Small intestine (tissue), 7 donors: Measurements from ENCODE around the gene ADAMTSL1. TPM values are rescaled to one million over a fixed set of nuclear protein-coding genes. Genes with fewer than 3 reads are reported as not detected.

Experiments
- DNase-seq, 2 donors: peaks; one replicate each; pipeline versions ENCODE4 v3.0.0 to v3.0.0-alpha.2; 2013
- FAIRE-seq: peaks from 2 replicates; lab custom pipeline; 2012; peaks lifted over from hg19 to GRCh38; lab: Jason Lieb, UNC
- H3K27ac ChIP-seq, 3 donors: one replicate each; pipeline ENCODE4 v1.5.1; 2013; ENCODE audit warnings: low read length in 2 of 3, mild to moderate bottlenecking in 2 of 3, control low read depth in 1 of 3, inconsistent platforms in 1 of 3, low read depth in 1 of 3, moderate library complexity in 1 of 3
- H3K27me3 ChIP-seq, 3 donors: one replicate each; pipeline ENCODE4 v1.6.1; 2013; ENCODE audit warnings: low read length in 3 of 3, inconsistent platforms in 1 of 3; ENCODE audit not compliant: control insufficient read depth in 3 of 3, insufficient read depth in 3 of 3
- H3K36me3 ChIP-seq, 3 donors: one replicate each; pipeline ENCODE4 v1.6.1; 2013; ENCODE audit warnings: low read length in 3 of 3, inconsistent platforms in 1 of 3, low read depth in 1 of 3, mild to moderate bottlenecking in 1 of 3, moderate library complexity in 1 of 3; ENCODE audit not compliant: control insufficient read depth in 3 of 3, insufficient read depth in 2 of 3
- H3K4me1 ChIP-seq, 3 donors: one replicate each; pipeline ENCODE4 v1.6.1; 2013; ENCODE audit warnings: low read length in 2 of 3, inconsistent platforms in 1 of 3, low read depth in 1 of 3, mild to moderate bottlenecking in 1 of 3, moderate library complexity in 1 of 3; ENCODE audit not compliant: control insufficient read depth in 3 of 3, insufficient read depth in 2 of 3
- H3K4me3 ChIP-seq, 3 donors: one replicate each; pipeline ENCODE4 v1.5.1; 2013; ENCODE audit warnings: low read length in 3 of 3, control low read depth in 1 of 3, inconsistent platforms in 1 of 3, low read depth in 1 of 3, mild to moderate bottlenecking in 1 of 3, moderate library complexity in 1 of 3
- H3K9me3 ChIP-seq, 2 donors: one replicate each; pipeline ENCODE4 v1.6.1; 2013; ENCODE audit warnings: low read depth in 1 of 2, low read length in 1 of 2; ENCODE audit not compliant: control insufficient read depth in 2 of 2, insufficient read depth in 1 of 2
- WGBS, 3 donors: extraction: QIAGEN DNeasy Blood & Tissue Kit; methylation state at CpG; one replicate each; pipeline ENCODE4 v1.1.7; 2013; 5-methylcytosine and 5-hydroxymethylcytosine counted together
- polyA plus RNA-seq, 4 donors: library from polyadenylated mRNA; stranded (reverse) in 3 of 4; unstranded in 1 of 4; fragments of 200-250 nt in 3 of 4; fragments of 120-200 nt in 1 of 4; gene quantifications; one replicate each; pipeline versions ENCODE4 v1.2.1 to v1.2.3, GENCODE V29; 2013
- donor health status: healthy with polysubstance abuse.
- donor health status: control.
- donor health status: control.
- donor health status: Bipolar disorder and iron deficiency.
- donor health status: healthy.

ADAMTSL1 gene
- polyA plus RNA-seq, 4 donors = 0.97 to 1.6 TPM; not detected in 2

- no peaks in the 10 kb centered on the region for H3K36me3 ChIP-seq
- FAIRE-seq = no peak
- H3K9me3 ChIP-seq = no peaks in the 10 kb centered on the region
- WGBS, 3 donors = 53 to 59% (median 56%) methylated on average over 2 of the region's 2 CpGs
- no peak overlapping the region for H3K4me3 ChIP-seq
- no peak overlapping the region for H3K27ac ChIP-seq
- H3K27me3 ChIP-seq = peaks cover 0 to 6% (median 0%) of the 10 kb centered on the region in 3 donors
- no peaks in the 10 kb centered on the region for H3K4me1 ChIP-seq
- no peak for DNase-seq
Observed at GRCh38 chr9:18910435-18910834, 436.5 kb downstream of the ADAMTSL1 start.

- 28 to 71% (median 61%) methylated on average over 6 of the region's 6 CpGs for WGBS, 3 donors
- FAIRE-seq (no peak), DNase-seq (peak in 1 of 2 donors; percentile 15)
- Histone ChIP-seq H3K9me3 (no peaks in the 10 kb centered on the region), H3K36me3 (no peaks in the 10 kb centered on the region), H3K4me3 (no peak overlapping the region), H3K27me3 (peaks cover 0 to 6% (median 0%) of the 10 kb centered on the region in 3 donors), H3K4me1 (no peaks in the 10 kb centered on the region), H3K27ac (no peak overlapping the region)
Observed at GRCh38 chr9:18910916-18911315, 437.0 kb downstream of the ADAMTSL1 start.

GRCh38 chr9:18911714-18912342 lies 437.9 kb downstream of the ADAMTSL1 start:
- H3K4me3 ChIP-seq = no peak overlapping the region
- no peaks in the 10 kb centered on the region for H3K4me1 ChIP-seq
- 89 to 93% (median 91%) methylated on average over 9 of the region's 9 CpGs for WGBS, 3 donors
- peaks cover 0 to 6% (median 0%) of the 10 kb centered on the region in 3 donors for H3K27me3 ChIP-seq
- FAIRE-seq = no peak
- H3K27ac ChIP-seq = no peak overlapping the region
- no peak for DNase-seq
- H3K9me3 ChIP-seq = no peaks in the 10 kb centered on the region
- H3K36me3 ChIP-seq = no peaks in the 10 kb centered on the region

GRCh38 chr9:18920141-18921084 lies 446.5 kb downstream of the ADAMTSL1 start:
- no peak overlapping the region for H3K27ac ChIP-seq
- H3K4me3 ChIP-seq = no peak overlapping the region
- no peaks in the 10 kb centered on the region for H3K4me1 ChIP-seq
- H3K27me3 ChIP-seq = no peaks in the 10 kb centered on the region
- no peak for DNase-seq
- no peaks in the 10 kb centered on the region for H3K9me3 ChIP-seq
- no peak for FAIRE-seq
- H3K36me3 ChIP-seq = no peaks in the 10 kb centered on the region
- WGBS, 3 donors = 55 to 67% (median 55%) methylated on average over 4 of the region's 4 CpGs

GRCh38 chr9:18921366-18922075 lies 447.6 kb downstream of the ADAMTSL1 start:
- H3K27ac ChIP-seq = no peak overlapping the region
- no peaks in the 10 kb centered on the region for H3K27me3 ChIP-seq
- no peaks in the 10 kb centered on the region for H3K36me3 ChIP-seq
- 70 to 85% (median 84%) methylated on average over 7 of the region's 7 CpGs for WGBS, 3 donors
- no peaks in the 10 kb centered on the region for H3K4me1 ChIP-seq
- H3K4me3 ChIP-seq = no peak overlapping the region
- FAIRE-seq (no peak), DNase-seq (no peak)
- no peaks in the 10 kb centered on the region for H3K9me3 ChIP-seq

GRCh38 chr9:18922161-18922885 lies 448.4 kb downstream of the ADAMTSL1 start:
- H3K27me3 ChIP-seq = no peaks in the 10 kb centered on the region
- no peak for FAIRE-seq
- no peaks in the 10 kb centered on the region for H3K4me1 ChIP-seq
- no peaks in the 10 kb centered on the region for H3K36me3 ChIP-seq
- 77 to 86% (median 84%) methylated on average over 8 of the region's 8 CpGs for WGBS, 3 donors
- no peaks in the 10 kb centered on the region for H3K9me3 ChIP-seq
- H3K4me3 ChIP-seq = no peak overlapping the region
- H3K27ac ChIP-seq = no peak overlapping the region
- DNase-seq = no peak

- Histone ChIP-seq H3K36me3 (no peaks in the 10 kb centered on the region), H3K4me3 (no peak overlapping the region), H3K27me3 (no peaks in the 10 kb centered on the region), H3K9me3 (no peaks in the 10 kb centered on the region), H3K27ac (no peak overlapping the region), H3K4me1 (no peaks in the 10 kb centered on the region)
- no peak for DNase-seq
- WGBS, 3 donors = 58 to 70% (median 63%) methylated on average over 2 of the region's 2 CpGs
- no peak for FAIRE-seq
Observed at GRCh38 chr9:18923167-18923566, 449.2 kb downstream of the ADAMTSL1 start.
